Astrocyte of the spinal cord (primary cell): ENCODE results near the gene RNF114.

Experiments used
- DNase-seq: peaks from one replicate; pipeline ENCODE4 v3.0.0; 2011; ENCODE audit warnings: low read depth, low spot score
- H3K4me3 ChIP-seq: 2 replicates; pipeline ENCODE4 v1.5.1; 2011; ENCODE audit warnings: low read depth, mild to moderate bottlenecking, low read length, moderate library complexity
- in situ Hi-C: cut with HindIII; loops from 2 replicates; pipeline ENCODE4 v1.10.0; 2017; ENCODE audit warnings: low sequenced_read_pairs
- TF ChIP-seq, protein P1 (sequence below): IDR thresholded peaks from 2 replicates; pipeline ENCODE4 v1.5.1; 2012; ENCODE audit warnings: low read depth, mild to moderate bottlenecking, low read length, inconsistent platforms

Gene RNF114, protein sequence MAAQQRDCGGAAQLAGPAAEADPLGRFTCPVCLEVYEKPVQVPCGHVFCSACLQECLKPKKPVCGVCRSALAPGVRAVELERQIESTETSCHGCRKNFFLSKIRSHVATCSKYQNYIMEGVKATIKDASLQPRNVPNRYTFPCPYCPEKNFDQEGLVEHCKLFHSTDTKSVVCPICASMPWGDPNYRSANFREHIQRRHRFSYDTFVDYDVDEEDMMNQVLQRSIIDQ

DNA sequence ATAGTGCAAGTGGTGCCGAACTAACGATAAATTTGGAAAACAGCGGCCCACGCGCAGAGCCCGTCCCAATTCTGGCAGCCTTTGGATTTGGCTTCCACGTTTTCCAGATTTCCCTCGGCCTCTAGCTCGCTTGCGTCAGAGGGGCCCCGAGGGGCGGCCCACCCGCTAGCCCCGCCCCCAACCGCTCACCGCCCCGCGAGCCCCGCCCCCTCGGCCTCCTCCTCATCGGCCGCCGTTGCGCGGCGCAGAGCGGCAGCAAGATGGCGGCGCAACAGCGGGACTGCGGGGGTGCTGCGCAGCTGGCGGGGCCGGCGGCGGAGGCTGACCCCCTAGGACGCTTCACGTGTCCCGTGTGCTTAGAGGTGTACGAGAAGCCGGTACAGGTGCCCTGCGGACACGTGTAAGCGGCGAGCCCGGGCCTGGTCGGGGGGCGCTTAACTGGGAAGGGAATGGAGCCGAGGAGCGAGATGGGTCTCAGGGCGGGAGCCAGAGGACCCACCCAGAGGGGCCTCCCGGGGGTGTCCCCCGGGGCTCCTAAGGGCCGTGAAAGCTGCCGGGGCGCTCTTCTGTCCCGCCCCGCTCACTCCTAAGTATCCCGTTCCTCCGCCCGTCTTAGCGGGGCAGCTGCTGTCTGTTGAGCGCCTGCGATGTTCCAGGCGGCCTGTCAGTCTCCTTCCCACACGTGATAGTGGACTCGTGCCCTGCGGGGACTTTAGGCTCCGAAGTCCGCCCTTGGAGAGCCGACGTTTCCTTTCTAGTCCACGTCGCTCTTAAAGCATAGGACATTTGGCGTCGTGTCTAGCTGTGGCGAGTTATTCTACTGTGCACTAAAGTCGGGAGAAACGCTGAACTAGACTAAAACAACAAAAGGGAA is at the start of gene RNF114:
RNF114 (plus strand) TSS at position 245 of the 874 bp plus-strand sequence; CDS start at position 261, 16 bp downstream.
- peak within 1 kb of the TSS; percentile 97 for H3K4me3 ChIP-seq
- DNase-seq, result peak; percentile 90
- TF ChIP-seq, protein P1, sequence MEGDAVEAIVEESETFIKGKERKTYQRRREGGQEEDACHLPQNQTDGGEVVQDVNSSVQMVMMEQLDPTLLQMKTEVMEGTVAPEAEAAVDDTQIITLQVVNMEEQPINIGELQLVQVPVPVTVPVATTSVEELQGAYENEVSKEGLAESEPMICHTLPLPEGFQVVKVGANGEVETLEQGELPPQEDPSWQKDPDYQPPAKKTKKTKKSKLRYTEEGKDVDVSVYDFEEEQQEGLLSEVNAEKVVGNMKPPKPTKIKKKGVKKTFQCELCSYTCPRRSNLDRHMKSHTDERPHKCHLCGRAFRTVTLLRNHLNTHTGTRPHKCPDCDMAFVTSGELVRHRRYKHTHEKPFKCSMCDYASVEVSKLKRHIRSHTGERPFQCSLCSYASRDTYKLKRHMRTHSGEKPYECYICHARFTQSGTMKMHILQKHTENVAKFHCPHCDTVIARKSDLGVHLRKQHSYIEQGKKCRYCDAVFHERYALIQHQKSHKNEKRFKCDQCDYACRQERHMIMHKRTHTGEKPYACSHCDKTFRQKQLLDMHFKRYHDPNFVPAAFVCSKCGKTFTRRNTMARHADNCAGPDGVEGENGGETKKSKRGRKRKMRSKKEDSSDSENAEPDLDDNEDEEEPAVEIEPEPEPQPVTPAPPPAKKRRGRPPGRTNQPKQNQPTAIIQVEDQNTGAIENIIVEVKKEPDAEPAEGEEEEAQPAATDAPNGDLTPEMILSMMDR, result no peak
- in situ Hi-C loops, result no loop called here

DNA sequence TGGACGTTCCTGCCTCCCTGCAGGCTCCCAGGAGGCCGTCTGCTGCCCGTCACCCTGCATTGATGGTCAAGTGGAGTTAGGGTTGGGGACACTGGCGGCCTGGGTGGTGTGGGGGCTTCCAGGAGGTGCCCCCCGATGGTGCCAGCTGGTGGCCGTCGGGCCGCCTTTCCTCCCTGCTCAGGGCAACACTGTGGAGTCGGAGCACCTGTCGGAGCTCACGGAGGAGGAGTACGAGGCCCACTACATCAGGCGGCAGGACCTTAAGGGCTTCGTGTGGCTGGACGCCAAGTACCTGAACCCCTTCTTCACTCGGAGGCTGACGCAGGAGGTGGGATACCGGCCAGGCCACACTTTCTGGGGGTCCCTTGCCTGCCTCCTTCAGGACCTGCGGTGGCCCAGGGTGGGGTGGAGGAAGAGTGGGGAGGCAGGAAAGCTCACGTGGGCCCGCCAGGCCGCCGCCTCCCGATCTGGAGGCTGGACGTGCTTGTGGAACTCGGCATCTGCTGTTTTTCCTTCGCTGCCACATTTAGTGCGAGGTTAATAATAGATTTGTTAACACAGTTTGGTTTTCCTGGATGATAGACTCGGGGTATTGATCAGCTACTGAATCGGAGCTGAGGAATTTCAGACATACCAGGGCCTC is 49.5 kb upstream of the RNF114 start:
- no peak overlapping the region for H3K4me3 ChIP-seq
- TF ChIP-seq, protein P1, result no peak
- in situ Hi-C loops, result no loop called here
- no peak for DNase-seq

DNA sequence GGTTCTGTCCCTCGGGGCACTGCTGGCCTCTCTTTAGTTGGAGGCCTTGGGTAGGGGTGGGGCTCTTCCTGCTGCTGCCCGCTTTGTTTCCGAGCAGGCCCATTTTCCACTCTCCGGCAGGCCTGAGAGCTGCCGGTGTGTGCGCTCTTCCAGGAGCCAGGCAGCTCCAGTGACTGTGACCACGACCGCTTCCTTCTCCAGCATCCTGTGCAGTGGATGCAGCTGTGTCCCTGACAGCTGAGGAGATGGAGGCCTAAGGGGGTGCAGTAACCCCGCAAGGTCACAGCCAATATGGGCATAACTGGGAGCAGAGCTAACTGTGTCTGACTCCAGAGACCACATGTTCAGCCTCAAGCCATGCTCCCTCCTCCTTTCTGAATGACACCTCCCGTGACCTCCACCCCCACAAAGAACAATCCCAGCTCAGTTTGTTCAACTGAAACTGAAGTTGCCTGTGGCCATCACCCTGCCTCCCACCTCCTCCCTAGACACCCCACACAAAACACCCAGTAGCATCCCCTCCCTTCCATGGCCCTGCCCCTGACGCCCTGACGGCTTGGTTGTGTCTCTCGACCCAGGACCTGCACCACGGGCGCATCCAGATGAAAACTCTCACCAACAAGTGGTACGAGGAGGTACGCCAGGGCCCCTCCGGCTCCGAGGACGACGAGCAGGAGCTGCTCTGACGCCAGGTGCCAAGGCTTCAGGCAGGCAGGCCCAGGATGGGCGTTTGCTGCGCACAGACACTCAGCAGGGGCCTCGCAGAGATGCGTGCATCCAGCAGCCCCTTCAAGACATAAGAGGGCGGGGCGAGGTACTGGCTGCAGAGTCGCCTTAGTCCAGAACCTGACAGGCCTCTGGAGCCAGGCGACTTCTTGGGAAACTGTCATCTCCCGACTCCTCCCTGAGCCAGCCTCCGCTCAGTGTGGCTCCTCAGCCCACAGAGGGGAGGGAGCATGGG is 48.7 kb upstream of the RNF114 start:
- in situ Hi-C loops, result no loop called here
- DNase-seq, result no peak
- TF ChIP-seq, protein P1, result no peak
- H3K4me3 ChIP-seq, result no peak overlapping the region

DNA sequence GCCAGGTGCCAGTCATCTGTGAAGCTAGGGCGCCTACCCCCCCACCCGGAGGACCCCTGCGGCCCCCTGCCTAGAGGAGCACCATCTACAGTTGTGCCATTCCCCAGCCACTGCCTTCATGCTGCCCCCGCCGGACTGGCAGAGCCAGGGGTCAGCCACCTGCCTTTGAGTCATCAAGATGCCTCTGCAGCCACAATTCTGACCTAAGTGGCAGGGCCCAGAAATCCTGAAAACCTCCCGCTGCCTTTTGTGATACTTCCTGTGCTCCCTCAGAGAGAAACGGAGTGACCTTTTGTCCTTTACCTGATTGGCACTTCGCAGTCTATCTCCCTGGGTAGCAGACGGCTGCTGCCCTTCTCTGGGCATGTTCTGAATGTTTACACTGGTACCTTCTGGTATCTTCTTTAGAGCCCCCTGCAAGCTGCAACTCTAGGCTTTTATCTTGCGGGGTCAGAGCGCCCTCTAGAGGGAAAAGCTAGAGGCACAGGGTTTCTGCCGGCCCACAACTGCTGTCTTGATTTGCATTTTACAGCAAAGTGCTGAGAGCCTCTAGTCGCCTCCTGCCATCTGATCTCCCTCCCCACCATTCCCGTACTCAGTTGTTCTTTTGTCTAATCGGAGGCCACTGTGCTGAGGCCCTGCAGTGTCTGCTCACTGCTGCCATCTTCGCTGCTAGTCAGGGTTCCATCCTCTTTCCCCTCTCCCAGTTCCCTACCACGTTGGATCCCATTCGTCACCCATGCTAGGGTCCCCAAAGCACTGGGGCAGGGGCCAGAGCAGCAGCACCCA is 47.8 kb upstream of the RNF114 start:
- DNase-seq, result peak; percentile 67
- in situ Hi-C loops, result no loop called here
- TF ChIP-seq, protein P1, result peak; percentile 92
- no peak overlapping the region for H3K4me3 ChIP-seq

DNA sequence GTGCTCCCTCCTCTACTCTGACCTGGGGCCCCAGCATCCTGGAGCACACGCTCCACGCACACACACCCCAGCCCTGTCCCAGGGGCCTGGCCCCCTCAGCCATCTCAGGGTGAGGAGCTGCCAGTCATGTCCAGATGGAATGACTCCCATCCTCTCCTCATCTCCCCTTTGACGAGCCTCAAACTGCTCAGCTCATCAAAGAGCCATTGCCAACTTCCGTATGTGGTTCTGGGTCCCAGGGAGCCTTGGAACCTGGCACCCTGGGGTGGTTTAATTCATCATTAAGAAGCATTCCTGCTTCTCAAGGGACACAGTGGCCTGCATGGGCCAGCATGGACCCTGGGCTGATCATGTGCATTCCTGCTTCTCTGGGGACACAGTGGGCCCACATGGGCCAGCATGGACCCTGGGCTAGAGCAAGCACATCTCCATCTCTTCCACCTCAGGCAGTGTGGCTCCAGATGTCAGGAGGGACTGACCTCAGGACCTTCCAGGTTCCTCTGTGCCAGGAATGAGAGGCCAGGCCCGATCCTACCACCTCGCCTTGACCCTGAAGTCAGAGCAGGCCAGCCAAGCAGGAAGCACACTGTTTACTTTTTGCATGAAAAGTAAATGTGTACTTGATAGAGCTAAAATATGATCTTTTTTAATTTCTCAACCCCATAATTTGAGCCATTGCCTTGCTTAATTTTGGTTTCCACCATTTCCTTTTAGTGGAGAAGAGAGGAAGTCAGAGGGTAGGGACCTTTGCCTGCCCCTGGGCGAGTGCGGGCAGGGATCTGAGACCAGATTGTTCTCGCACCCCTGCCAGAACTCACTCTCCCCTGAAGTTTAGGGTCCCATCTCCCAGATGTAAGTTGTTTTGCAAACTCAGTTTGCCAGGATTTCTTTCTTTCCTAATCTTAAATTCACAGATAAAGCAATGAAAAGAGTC is 46.9 kb upstream of the RNF114 start:
- in situ Hi-C loops, result no loop called here
- no peak for DNase-seq
- no peak overlapping the region for H3K4me3 ChIP-seq
- TF ChIP-seq, protein P1, result no peak
